Activated CD8-positive, alpha-beta memory T cell treated with anti-CD3 and anti-CD28 coated beads for 4 hours (primary cell): ENCODE data around the gene TMCC1.
"Not testable (repeated sequence)": the region's sequence is repeated elsewhere in the genome, so short reads cannot be mapped to it uniquely, and the experiment has no call there.

Experiments used
- DNase-seq, 2 donors: peaks; one replicate each; pipeline ENCODE4 v3.0.0-alpha.2; 2020; ENCODE audit warnings: low read depth in 2 of 2

The TMCC1 gene

DNA sequence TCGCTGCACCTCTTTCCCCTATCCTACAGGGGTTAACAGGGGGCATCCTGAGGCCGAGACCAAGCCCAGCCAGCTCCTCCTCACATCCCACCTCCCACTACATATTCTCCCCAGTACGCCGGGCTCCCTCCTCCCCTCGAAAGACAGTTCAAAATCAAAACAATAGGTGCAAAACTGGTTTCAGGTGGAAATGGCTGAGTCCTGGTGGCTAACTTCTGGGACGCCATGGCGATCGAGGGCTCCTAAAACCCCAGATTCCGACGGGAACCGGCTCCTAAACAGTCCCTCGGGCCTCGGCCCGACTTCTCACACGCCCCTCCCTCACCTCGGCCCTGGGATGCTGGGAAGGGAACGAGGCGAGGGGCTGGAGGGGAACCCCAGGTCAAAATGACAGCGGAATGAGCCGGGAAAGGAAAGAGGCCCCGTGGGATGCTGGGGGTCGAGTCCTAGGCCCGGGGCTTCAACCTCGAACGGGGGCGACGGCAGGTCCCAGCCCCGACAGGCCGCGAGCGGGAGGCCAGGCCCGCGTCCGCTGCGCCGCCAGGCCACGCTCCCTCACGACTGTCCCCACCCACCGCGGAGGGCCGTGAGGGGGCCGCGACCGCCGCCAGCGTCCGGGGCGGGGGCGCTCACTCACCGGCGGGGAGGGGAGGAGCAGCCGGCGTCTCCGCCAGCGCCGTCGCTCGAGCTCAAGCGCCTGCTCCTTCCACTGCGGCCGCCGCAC, 492 bp downstream of the TMCC1 start:
- DNase-seq: peak; percentile 50 to 51

DNA sequence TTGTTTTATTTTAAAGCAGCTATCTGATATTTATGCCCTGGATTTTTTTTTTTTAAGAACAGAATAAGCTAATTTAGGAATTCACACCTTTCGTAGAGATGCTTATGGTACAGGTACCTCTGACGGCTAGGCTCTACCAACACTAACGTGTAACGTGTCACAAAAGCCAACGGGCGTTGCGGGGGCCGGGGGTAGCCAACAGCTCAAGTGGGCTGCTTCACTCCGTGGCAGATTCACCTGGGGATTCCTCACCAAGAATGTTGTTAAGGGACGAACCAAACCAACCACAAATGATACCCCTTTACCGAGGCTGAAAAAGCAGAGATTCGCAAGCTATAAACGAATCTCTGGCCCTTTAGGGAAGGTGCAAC, 1.0 kb downstream of the TMCC1 start:
- DNase-seq: no peak

DNA sequence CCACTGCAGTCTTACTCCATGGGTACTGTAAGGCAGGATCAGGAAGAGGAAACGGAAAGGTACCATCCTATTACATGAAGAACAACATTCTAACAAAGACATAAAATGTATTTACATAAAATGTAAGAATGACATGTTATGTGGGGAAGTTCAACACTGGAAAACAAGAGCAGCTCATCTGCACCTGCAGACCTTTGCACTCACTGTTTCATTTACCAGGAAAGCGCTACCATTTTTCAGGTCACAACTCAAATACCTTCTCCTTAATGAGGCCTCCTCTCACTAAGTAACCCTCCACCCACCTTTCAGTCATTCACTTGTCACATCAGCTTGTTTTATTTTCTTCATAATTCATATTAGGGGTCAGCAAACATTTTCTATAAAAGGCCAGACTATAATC, 2.6 kb downstream of the TMCC1 start:
- no peak for DNase-seq

DNA sequence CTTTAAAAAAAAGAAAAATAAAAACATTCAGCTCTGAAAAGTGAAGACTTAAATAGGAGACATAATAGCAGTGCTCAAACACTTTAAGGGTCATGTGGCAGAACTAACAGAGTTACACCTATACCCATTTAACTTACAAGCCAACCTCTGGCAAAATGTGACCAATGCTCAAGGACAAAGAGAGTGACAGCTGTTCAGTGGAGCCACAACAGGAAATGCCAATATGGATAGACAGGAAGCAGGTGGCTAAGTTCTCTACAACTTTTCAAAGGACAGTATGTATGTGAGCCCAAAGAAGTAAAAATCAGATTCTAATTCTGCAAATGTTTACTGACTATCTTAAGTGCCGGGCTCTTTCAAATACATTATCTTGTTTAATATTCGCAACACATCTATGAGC, 3.4 kb downstream of the TMCC1 start:
- no peak for DNase-seq

DNA sequence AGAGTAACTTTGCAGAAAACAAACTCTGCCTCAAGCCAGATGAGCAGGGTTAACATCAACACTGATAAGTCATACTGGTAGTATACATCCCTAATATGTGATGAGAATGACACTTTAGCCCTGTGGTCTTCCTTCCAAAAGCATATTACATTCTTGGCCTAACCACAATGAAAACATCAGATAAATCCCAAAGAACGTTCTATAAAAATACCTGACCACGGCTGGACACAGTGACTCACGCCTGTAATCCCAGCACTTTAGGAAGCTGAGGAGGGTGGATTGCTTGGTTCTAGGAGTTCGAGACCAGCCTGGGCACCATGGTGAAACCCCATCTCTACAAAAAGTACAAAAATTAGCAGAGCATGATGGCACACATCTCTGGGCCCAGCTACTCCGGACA, 4.7 kb downstream of the TMCC1 start:
- DNase-seq: no peak

DNA sequence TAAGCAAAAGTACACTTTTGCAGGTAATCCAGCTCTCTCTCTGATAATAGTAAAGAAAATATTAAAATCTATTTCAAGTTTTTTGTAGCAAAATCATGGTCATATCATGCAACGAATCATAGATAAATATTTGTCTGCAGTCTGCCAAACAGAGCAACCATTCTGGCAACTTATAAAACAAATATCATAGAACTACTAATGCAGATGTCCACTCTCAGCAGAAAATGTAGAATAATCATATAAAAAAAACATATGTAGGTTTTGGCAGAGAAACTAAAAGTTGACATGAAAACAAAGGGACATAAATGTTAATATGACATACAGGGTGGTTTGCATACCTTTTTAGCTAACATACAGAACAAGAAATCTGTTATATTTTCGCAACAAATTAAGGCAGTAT, 12.2 kb downstream of the TMCC1 start:
- no peak for DNase-seq

DNA sequence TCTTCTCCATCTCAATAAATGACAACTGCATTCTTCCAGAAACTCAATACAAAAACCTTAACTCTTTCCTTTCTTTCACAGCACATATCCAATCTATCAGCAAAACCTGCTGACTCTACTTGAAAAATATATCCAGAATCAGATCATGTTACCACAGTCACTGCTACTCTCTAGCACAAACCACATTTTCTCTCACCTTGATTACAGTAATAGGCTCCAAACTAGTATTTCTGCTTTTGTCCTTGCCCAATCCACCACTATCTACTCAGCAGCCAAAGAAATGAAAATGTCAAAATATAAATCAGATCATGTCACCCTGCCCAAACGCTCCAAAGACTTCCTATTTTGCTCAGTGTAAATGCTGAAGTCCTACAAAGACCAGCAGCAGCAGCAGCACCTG, 15.2 kb downstream of the TMCC1 start:
- DNase-seq: no peak

DNA sequence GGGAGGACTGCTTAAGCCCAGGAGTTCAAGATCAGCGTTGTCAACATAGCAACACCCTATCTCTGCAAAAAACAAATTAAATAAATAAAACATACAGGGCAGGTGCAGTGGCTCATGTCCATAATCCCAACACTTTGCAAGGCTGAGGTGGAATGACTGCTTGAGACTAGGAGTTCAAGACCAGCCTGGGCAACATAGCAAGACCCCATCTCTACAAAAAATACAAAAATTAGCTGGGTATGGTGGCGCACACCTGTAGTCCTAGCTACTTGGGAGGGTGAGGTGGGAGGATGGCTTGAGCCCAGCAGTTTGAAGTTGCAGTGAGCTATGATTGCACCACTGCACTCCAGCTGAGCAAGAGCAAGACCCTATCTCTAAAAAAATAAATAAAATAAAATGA, 19.0 kb downstream of the TMCC1 start:
- DNase-seq: not testable (repeated sequence)

DNA sequence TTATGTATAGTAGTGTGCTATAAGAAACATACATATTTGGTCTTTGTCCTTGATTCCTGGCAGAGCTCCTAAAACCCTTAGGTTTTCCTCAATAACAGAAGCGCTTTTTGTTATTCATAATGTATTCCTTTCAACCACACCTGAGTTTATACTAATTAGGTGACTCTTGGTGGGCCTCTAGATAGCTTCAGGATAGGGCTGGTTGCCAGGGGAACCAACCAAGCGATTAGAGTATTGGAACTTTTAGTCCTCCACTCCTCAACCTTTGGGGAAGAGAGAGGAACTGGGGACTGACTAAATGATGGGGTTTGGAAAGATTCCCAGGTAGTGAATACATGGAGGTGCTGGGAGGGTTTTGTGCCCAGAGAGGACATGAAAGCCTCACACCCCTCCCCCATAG, 24.6 kb downstream of the TMCC1 start:
- DNase-seq: no peak

DNA sequence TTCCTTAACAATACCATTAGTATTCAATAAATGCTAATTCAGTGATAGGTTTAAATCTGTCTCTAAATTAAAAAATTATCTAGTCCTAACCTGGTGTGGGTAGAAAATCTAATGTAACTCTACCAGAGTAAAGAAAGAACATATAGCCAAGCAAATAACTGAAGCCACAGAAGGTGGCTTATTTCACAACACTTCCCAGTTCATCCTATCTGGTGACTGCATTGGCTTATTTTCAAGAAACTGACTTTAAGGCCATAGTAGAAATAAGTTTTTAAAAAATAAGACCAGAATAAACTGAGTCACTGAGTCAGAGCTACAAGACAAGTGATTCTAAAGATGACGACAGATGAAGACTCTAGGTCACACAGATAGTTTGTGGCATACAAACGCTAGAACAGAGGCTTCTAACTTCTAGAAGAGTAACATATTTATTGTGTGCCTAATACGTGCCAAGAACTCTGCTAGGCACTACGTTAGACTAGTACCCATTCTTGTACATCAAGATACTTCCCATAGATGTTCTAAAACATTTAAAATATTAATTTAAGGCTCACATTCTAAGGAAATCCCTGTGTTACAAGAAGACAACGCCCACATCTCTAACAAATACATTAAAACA, 25.9 kb downstream of the TMCC1 start:
- DNase-seq: no peak

DNA sequence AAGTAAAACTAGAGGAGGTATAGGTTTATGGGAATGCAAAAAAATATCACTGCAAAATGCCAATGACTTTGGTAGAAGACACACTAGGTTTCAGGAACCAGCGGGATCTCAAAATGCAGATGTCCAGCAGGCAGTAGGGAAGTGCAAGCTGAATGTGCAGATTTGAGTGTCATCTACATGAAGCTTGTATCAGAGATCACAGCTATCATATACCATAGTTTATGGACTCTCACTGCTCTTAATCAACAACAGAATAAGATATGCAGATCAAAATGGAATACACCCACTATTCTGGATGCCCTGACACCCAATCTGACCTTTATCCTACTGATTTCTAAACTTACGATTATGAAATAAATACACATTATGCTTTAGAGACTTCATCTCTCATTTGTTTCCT, 27.7 kb downstream of the TMCC1 start:
- no peak for DNase-seq

DNA sequence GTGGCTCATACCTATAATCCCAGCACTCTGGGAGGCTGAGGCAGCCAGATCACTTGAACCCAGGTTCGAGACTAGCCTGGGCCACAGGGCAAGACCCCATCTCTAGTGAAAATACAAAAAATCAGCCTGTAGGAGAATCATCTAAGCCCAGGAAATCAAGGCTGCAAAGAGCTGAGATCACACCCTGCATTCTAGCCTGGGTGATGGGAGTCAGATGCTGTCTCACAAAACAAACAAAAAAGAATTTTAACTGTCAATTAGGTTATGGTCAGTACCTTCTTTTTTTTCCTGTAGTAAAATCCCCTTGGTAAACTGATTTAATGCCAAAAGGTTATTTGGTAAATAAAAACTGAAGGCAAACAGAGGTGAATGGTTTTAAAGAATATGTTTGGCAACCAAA, 29.0 kb downstream of the TMCC1 start:
- DNase-seq: no peak

DNA sequence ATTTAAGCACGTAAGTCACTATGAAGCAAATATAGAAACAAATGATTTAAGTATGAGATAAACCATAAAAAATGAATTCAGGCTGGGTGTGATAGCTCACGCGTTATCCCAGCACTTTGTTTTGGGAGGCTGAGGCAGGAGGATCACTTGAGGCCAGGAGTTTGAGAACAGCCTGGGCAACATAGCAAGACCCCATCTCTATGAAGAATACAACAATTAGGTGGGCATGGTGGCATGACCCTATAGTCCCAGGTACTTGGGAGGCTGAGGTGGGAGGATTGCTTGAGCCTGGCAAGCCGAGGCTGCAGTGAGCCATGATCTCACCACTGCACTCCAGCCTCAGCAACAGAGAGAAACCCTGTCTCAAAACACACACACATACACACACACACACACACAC, 34.2 kb downstream of the TMCC1 start:
- DNase-seq: no peak

DNA sequence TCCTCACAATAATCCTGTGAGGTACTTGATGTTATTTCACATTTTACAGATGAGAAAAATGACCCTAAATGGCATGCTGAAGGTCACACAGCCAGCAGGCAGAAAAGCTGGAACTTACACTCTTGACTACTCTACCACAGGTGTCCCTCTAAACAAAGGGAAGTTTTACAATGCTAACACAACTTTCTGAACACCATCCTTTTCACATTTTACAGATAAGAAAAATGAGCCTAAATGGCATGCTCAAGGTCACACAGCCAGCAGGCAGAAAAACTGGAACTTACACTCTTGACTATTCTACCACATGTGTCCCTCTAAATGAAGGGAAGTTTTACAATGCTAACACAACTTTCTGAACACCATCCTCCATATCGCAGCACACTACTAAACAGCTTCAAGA, 35.6 kb downstream of the TMCC1 start:
- no peak for DNase-seq

DNA sequence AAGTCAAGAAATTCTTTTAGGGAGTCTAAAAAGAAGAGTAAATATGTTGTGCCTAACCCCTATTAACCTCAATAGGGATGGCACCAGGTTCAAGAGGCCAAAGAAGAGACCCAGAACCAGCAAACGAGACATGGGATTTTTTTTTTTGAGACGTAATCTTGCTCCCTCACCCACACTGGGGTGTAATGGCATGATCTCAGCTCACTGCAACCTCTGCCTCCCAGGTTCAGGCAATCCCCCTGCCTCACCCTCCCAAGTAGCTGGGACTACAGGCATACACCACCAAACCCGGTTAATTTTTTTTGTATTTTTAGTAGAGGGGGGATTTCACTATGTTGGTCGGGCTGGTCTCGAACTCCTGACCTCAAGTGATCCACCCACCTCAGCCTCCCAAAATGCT, 36.7 kb downstream of the TMCC1 start:
- not testable (repeated sequence) for DNase-seq

DNA sequence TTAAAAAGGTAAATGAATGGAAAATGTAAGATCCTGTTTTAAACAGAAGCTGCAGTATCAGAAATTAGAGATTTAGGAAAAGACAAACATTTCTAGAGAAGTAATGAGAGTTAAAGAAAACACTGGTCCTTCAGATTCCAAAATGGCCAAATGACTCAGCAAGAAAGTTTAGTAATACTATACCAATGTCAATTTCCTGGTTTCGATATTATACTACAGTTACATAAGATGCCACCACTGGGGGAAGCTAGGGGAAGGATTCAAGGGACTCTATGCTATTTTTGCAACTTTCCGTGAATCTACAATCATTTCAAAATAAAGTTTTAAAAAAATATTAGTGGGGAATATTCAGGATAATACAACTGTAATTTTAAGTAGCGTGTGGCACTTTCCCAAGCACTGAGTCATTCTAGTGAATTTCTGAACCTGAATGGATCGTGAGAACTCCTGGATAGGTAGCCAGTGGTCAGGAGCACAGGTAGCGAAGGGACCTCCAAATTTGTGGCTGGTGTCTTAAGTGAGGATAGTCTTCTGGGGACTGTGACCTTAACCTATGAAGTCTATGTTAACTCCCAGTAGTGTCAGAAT, 37.6 kb downstream of the TMCC1 start:
- DNase-seq: no peak

DNA sequence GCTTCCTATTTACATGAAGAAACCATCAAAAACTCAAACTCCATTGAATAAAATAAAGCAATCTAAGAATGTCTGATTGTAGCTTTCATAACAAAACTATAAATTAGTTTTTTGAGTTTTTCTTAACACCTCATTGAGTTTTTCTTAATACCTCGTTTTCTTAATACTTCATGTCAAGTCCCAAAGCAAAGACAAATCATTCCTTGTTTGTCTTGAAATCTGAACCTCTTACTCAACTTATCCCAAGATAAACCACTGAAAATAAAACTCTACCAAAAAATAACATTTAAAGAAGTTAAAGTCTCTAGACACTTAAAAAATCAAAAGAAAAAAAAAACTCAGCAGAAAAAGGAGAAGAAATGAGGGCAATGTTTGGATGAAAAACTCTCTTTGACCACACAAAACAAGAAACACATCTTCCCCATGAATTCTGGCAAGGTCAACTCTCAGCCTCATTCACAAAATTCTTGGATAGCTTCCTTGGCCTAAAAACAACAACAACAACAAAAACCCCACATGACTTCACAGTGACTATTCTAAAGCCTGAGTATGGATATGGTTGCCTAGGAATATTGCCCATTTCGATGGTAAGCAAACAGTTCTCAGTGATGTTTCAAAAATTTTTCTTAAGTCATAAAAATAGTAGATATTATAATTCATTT, 38.2 kb downstream of the TMCC1 start:
- no peak for DNase-seq

DNA sequence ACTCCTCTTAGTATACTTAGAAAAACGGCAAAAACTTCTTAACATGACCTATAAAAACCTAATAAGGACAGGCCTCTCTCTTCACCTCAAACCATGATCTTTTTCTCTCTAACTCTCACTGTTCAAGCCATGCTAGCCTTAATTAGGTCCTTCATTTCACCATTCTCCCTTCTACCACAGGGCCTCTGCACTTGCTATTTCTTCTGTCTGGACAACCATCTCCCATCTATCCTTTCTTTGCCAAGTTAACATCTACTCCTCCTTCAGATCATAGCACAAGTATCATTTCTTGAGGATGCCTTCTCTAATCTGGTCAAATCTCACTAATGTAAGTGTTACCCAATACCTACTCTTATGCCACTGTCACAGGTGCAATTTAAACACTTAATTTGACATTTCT, 39.1 kb downstream of the TMCC1 start:
- no peak for DNase-seq

DNA sequence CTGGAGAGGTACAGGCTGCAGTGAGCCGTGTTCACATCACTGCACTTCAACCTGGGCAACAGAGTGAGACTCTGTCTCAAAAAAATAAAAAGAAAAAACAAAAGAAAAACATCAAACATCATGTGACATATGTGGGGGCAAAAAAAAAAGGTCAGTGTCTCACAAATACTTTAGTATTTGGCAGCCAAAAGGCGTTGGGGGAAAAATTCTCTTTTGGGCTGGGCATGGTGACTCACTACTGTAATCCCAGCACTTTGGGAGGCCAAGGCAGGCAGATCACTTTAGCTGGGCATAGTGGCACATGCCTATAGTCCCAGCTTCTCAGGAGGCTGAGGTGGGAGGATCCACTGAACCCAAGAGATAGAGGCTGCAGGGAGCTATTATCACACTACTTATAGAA, 47.6 kb downstream of the TMCC1 start:
- no peak for DNase-seq

DNA sequence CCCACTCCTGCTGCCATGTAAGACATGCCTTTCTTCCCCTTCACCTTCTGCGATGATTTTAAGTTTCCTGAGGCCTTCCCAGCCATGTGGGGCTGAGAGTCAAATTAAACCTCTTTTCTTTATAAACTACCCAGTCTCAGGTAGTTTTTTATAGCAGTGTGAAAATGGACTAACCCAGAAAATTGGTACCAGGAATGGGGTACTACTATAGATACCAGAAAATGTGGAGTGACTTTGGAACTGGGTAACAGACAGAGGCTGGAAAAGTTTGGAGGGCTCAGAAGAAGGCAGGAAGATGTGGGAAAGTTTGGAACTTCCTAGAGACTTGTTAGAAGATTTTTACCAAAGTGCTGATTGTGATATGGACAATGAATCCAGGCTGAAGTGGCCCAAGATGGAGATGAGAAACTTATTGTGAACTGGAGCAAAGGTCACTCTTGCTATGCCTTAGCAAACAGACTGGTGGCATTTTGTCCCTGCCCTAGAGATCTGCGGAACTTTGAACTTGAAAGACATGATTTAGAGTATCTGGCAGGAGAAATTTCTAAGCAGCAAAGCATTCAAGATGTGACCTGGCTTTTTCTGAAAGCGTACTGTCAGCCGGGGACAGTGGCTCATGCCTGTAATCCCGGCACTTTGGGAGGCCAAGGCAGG, 52.7 kb downstream of the TMCC1 start:
- no peak for DNase-seq

DNA sequence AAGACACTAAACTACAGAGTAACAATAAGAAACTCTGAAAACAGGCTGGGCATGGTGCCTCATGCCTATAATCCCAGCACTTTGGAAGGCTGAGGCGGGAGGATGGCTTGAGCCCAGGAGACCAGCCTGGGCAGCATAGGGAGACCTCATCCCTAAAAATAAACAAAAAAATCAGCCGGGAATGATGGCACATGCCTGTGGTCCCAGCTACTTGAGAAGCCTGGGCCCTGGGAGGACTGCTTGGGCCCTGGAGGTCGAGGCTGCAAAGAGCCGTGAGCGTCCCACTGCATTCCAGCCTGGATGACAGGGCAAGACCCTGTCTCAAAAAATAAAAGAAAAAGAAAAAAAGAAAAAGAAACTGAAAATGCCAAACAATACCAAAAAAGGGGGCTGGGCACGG, 55.4 kb downstream of the TMCC1 start:
- DNase-seq: no peak

DNA sequence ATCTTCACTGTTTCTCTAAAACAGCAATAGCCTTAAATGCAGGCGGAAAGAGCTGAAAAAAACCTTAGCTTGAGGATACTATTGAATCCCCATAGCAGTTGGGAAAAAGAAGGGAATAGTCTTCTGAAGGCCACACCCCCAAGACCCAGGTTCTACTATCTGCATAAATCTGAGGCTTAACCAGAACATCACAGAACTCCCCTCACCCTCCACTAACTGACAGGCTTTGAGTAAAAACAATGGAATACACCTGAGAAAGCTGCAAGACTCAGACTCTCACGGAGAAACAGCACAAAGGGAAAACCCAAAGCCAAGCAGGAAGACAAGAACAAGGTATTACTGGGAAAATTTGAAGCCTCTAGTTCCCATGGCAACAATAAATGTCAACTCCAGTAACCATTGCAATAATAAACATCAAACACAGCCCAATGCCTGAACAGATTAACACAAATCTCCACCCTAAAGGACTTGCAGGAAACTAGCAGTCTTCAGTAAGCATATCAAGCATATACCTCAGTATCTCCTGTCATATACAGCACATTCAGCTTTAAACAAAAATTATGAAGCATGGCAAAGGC, 56.4 kb downstream of the TMCC1 start:
- DNase-seq: no peak
